Measurements from ENCODE around the gene TF. TPM values are rescaled to one million over a fixed set of nuclear protein-coding genes. Genes with fewer than 3 reads are reported as not detected.

Gene TF
- total RNA-seq, 1 donor from 2014 or later, result 0.11 TPM

DNA sequence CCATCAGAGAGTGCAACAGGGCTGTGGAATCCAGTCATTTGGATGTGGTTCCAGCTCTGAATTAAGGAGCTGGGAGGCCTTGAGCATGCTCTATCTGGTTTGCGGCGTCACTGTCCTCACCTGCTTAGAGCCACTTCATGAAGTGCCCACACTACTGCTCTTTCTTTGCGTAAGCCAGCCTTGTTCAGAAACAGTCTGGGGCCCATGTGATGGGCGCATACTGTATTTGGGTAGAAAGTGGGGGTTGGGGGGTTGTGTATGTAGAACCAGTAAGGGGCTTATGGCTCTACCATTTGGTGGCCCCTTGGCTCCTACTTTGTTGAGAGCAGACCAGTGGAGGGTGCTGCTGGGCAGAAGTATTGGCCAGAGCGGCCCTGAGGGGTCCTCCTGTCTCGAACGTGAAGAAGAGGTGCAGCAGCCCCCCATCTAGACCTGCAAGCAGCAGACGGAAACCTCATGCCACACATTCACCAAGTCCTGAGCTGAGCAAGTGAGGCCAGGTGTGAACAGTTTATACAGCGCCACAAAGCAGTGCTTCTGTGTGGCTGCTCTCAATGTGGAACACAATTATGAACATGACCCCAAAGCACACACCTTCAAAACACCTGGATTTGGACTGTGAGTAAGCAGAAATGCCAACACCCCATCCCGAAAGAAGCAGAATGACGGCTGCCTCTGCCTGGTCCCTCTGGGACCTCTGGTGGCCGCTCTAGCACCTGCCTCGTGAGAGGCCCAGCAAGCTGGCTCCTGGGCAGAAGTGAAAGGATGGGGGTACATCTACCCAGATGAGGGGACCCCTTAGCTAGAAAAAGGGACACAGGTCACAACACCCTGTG lies 86.0 kb downstream of the TF start:
- DNase-seq (ENCODE audit: low spot score), result no peak
- Mint-ChIP-seq H3K27ac (no peak overlapping the region), H3K4me1 (ENCODE audit: low read depth) (no peaks in the 10 kb centered on the region), H3K27me3 (ENCODE audit: low read depth) (no peaks in the 10 kb centered on the region), H3K9me3 (no peaks in the 10 kb centered on the region), H3K4me3 (ENCODE audit: low read depth) (no peak overlapping the region), H3K36me3 (ENCODE audit: low read depth) (no peaks in the 10 kb centered on the region)
- intact Hi-C loops (cut with micrococcal nuclease), result no loop called here

DNA sequence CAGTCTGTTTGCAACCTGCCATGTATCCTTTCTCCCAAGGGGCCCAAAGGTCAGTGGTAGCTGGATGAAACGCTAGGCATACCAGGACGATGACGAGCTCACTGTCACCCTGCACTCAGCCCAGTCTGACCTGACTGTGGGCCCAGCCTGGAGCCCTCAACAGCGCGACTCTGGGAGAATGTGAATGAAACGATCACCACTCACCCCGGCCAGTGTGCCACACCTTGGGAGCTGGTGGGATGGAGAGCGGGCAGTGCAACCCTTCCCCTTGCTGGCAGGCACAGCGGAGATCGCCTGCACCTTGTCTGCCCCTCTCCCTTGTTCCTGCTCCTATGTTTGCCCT lies 86.6 kb downstream of the TF start:
- no peak overlapping the region for H3K4me3 Mint-ChIP-seq (ENCODE audit: low read depth)
- no peak for DNase-seq (ENCODE audit: low spot score)
- H3K36me3 Mint-ChIP-seq (ENCODE audit: low read depth), result no peaks in the 10 kb centered on the region
- no peaks in the 10 kb centered on the region for H3K4me1 Mint-ChIP-seq (ENCODE audit: low read depth)
- no peaks in the 10 kb centered on the region for H3K9me3 Mint-ChIP-seq
- intact Hi-C loops (cut with micrococcal nuclease), result no loop called here
- H3K27me3 Mint-ChIP-seq (ENCODE audit: low read depth), result no peaks in the 10 kb centered on the region
- no peak overlapping the region for H3K27ac Mint-ChIP-seq

DNA sequence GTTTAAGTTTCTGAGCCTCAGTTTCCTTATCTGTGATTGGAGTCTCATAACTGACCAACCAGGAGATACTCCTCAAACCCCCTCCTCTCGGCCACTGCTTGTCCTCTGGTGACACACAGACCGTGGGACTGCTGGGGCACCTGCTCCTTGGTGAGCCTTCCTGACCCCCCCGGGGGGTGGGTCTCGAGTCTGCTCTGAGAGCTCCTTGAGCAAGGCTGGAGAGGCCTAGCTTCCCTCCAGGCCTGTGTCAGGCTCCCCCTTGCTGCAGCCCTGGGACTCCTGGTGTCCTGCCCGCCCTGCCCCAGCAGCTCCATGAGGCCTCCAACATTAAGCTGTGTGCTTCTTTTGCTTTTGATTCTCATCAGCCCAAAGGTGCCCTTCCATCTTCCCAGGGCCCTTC lies 87.1 kb downstream of the TF start:
- Mint-ChIP-seq H3K36me3 (ENCODE audit: low read depth) (no peaks in the 10 kb centered on the region), H3K9me3 (no peaks in the 10 kb centered on the region), H3K27me3 (ENCODE audit: low read depth) (no peaks in the 10 kb centered on the region), H3K4me3 (ENCODE audit: low read depth) (no peak overlapping the region), H3K27ac (no peak overlapping the region), H3K4me1 (ENCODE audit: low read depth) (no peaks in the 10 kb centered on the region)
- no peak for DNase-seq (ENCODE audit: low spot score)
- intact Hi-C loops (cut with micrococcal nuclease), result no loop called here

- Mint-ChIP-seq H3K27me3 (ENCODE audit: low read depth) (no peaks in the 10 kb centered on the region), H3K27ac (no peak overlapping the region), H3K9me3 (no peaks in the 10 kb centered on the region), H3K36me3 (ENCODE audit: low read depth) (no peaks in the 10 kb centered on the region), H3K4me1 (ENCODE audit: low read depth) (no peaks in the 10 kb centered on the region), H3K4me3 (ENCODE audit: low read depth) (no peak overlapping the region)
- no peak for DNase-seq (ENCODE audit: low spot score)
- intact Hi-C loops (cut with micrococcal nuclease), result no loop called here
Measured at GRCh38 chr3:133833880-133834620, 87.9 kb downstream of the TF start.

DNA sequence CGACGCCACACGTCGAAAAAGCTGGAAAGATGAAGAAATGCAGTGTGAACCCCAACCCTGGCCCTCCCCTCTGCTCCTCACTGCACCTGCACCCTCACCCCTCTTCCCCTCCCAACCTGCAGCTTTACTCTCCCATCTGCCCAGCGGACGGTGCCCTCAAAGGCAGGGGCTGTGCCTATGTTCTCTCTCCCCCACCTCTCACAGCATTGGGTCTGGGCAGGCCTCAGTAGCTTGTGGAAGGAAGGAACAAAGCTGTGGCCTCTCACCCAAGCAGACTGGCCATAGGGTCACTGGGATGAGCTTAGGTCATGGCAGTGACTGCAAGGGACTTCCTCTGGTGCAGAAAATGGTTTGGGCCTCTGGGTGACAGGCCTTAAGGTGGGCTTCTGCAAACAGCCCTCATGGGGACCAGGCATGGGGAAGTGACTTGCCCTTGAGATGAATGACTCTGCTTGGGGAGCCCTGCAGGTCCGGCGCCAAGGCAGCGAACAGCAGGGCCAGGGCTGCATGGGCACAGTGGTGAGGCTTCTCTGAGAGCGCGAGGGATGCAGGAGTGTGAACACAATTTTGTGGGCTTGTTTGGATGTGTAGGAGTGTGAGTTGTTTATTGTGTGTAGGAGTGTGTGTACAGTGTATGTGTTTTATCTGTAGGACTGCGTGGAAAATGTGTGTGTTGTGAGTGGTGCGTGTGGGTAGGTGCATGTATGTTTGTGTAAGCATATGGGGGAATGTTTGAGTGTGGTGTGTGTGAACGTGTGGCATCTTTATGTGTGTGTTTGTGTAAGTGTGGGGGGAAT lies 88.6 kb downstream of the TF start:
- H3K4me3 Mint-ChIP-seq (ENCODE audit: low read depth), result no peak overlapping the region
- no peaks in the 10 kb centered on the region for H3K4me1 Mint-ChIP-seq (ENCODE audit: low read depth)
- DNase-seq (ENCODE audit: low spot score), result no peak
- no peaks in the 10 kb centered on the region for H3K9me3 Mint-ChIP-seq
- no peaks in the 10 kb centered on the region for H3K36me3 Mint-ChIP-seq (ENCODE audit: low read depth)
- H3K27me3 Mint-ChIP-seq (ENCODE audit: low read depth), result no peaks in the 10 kb centered on the region
- intact Hi-C loops (cut with micrococcal nuclease), result no loop called here
- no peak overlapping the region for H3K27ac Mint-ChIP-seq

- no peaks in the 10 kb centered on the region for H3K4me1 Mint-ChIP-seq (ENCODE audit: low read depth)
- H3K4me3 Mint-ChIP-seq (ENCODE audit: low read depth), result no peak overlapping the region
- no peak overlapping the region for H3K27ac Mint-ChIP-seq
- no peaks in the 10 kb centered on the region for H3K36me3 Mint-ChIP-seq (ENCODE audit: low read depth)
- H3K9me3 Mint-ChIP-seq, result no peaks in the 10 kb centered on the region
- H3K27me3 Mint-ChIP-seq (ENCODE audit: low read depth), result no peaks in the 10 kb centered on the region
- DNase-seq (ENCODE audit: low spot score), result no peak
- intact Hi-C loops (cut with micrococcal nuclease), result no loop called here
Measured at GRCh38 chr3:133835418-133835743, 89.2 kb downstream of the TF start.

- no peaks in the 10 kb centered on the region for H3K36me3 Mint-ChIP-seq (ENCODE audit: low read depth)
- H3K4me3 Mint-ChIP-seq (ENCODE audit: low read depth), result no peak overlapping the region
Measured at GRCh38 chr3:133835961-133836360, 89.8 kb downstream of the TF start.

GRCh38 chr3:133836497-133837158 lies 90.4 kb downstream of the TF start:
- Mint-ChIP-seq H3K4me3 (ENCODE audit: low read depth) (no peak overlapping the region), H3K36me3 (ENCODE audit: low read depth) (no peaks in the 10 kb centered on the region), H3K9me3 (no peaks in the 10 kb centered on the region), H3K27ac (no peak overlapping the region), H3K27me3 (ENCODE audit: low read depth) (no peaks in the 10 kb centered on the region), H3K4me1 (ENCODE audit: low read depth) (no peaks in the 10 kb centered on the region)
- no peak for DNase-seq (ENCODE audit: low spot score)
- intact Hi-C loops (cut with micrococcal nuclease), result no loop called here

More at GRCh38 chr3:133835961-133836360, 89.8 kb downstream of the TF start:
- no peak overlapping the region for H3K27ac Mint-ChIP-seq
- intact Hi-C loops (cut with micrococcal nuclease), result no loop called here
- H3K27me3 Mint-ChIP-seq (ENCODE audit: low read depth), result no peaks in the 10 kb centered on the region
- no peak for DNase-seq (ENCODE audit: low spot score)
- H3K4me1 Mint-ChIP-seq (ENCODE audit: low read depth), result no peaks in the 10 kb centered on the region
- no peaks in the 10 kb centered on the region for H3K9me3 Mint-ChIP-seq

GRCh38 chr3:133837487-133838295 lies 91.5 kb downstream of the TF start:
- H3K27me3 Mint-ChIP-seq (ENCODE audit: low read depth), result no peaks in the 10 kb centered on the region

DNA sequence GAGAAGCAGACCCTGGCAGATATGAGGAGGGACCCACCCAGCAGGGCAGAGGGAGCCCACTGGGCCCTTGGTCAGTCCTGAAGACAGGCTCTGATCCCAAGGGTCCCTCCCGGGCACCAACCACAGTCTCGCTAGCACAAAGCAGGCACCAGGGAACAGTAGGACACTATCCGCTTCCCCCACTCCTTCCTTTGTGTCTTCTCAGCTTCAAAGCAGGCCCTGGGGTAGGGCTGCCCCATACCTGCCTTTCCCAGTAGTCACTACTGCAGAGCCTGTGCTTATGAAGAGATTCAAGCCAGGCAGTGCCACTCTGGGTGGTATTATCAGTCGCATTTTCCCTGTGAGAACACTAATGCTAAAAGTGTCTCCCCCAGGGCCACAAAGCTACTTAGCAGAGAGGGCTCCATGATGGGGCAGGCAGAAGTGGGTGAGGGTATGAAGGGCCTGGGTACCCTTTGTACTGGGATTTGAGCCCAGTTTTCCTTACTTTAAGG lies 92.2 kb downstream of the TF start:
- Mint-ChIP-seq H3K4me1 (ENCODE audit: low read depth) (no peaks in the 10 kb centered on the region), H3K36me3 (ENCODE audit: low read depth) (no peaks in the 10 kb centered on the region), H3K4me3 (ENCODE audit: low read depth) (no peak overlapping the region), H3K9me3 (no peaks in the 10 kb centered on the region), H3K27ac (no peak overlapping the region), H3K27me3 (ENCODE audit: low read depth) (no peaks in the 10 kb centered on the region)
- intact Hi-C loops (cut with micrococcal nuclease), result no loop called here
- DNase-seq (ENCODE audit: low spot score), result no peak

More at GRCh38 chr3:133837487-133838295, 91.5 kb downstream of the TF start:
- H3K36me3 Mint-ChIP-seq (ENCODE audit: low read depth), result no peaks in the 10 kb centered on the region
- no peaks in the 10 kb centered on the region for H3K9me3 Mint-ChIP-seq
- H3K4me1 Mint-ChIP-seq (ENCODE audit: low read depth), result no peaks in the 10 kb centered on the region
- H3K4me3 Mint-ChIP-seq (ENCODE audit: low read depth), result no peak overlapping the region
- intact Hi-C loops (cut with micrococcal nuclease), result no loop called here
- H3K27ac Mint-ChIP-seq, result no peak overlapping the region
- no peak for DNase-seq (ENCODE audit: low spot score)

DNA sequence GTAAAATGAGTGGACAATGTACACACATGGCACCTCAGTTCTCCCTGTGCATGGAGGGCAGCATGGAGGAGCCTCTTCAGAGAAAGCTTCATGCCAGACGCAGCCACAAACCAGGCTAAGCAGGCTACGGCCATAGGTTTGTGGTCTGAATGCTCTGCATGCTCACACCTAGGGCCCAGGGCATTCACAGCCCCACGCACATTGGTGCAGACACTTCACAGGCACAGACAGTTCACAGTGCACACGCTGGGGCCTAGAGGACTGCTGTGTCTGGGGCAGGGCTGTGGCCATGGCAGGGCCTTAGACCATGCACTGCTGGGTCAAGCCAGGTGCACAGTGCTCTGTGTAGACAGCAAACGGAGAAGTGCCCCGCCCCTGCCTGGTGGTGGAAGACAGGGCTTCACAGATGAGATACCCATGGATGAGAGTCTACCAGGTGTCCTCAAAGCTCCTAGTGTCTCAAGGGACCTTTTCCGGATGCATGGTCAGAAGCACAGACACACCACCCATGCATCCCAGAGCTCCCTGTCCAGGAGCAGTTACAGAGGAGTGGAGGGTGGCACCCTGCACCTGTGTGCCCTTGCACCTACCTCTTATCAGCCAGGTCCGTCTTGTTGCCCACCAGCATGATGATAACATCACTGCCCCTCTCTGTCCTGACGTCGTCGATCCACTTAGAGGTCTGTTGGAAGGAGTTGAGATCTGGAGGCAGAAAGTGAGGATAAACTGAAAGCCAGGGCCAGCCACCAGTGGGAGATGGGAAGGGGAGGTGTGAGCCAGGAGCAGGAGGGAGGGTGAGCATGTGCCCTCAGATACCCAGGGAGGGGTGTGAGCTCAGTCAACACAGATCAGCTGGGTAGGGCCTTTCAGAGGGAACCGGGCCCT lies 93.0 kb downstream of the TF start:
- intact Hi-C loops (cut with micrococcal nuclease), result no loop called here
- Mint-ChIP-seq H3K27me3 (ENCODE audit: low read depth) (peaks cover 2% of the 10 kb centered on the region), H3K4me3 (ENCODE audit: low read depth) (no peak overlapping the region), H3K4me1 (ENCODE audit: low read depth) (no peaks in the 10 kb centered on the region), H3K9me3 (no peaks in the 10 kb centered on the region), H3K27ac (no peak overlapping the region), H3K36me3 (ENCODE audit: low read depth) (no peaks in the 10 kb centered on the region)
- no peak for DNase-seq (ENCODE audit: low spot score)
